Measurements from ENCODE around the gene STPG4. TPM values are rescaled to one million over a fixed set of nuclear protein-coding genes. Genes with fewer than 3 reads are reported as not detected.

Gene STPG4
- total RNA-seq, 1 donor from 2014 or later, result not detected

GRCh38 chr2:47092465-47092864 is 62.6 kb downstream of the STPG4 start:
- TF ChIP-seq CTCF (IDR thresholded peaks at IDR 0.05; ENCODE audit: insufficient read depth, low read length, poor library complexity, severe bottlenecking), result no peak
- DNase-seq (ENCODE audit: low read depth), result no peak

GRCh38 chr2:47091118-47091517 is 64.0 kb downstream of the STPG4 start:
- H3K36me3 ChIP-seq (ENCODE audit: control insufficient read depth, insufficient read depth, low read length), result no peaks in the 10 kb centered on the region
- no peak for TF ChIP-seq CTCF (IDR thresholded peaks at IDR 0.05; ENCODE audit: insufficient read depth, low read length, poor library complexity, severe bottlenecking)
- DNase-seq (ENCODE audit: low read depth), result no peak

More at GRCh38 chr2:47092465-47092864, 62.6 kb downstream of the STPG4 start:
- Histone ChIP-seq H3K36me3 (ENCODE audit: control insufficient read depth, insufficient read depth, low read length) (no peaks in the 10 kb centered on the region), H3K4me3 (ENCODE audit: low read depth, low read length) (no peak overlapping the region), H3K27me3 (ENCODE audit: control insufficient read depth, insufficient read depth, low read length) (no peaks in the 10 kb centered on the region)

GRCh38 chr2:47089083-47089464 is 66.0 kb downstream of the STPG4 start:
- H3K36me3 ChIP-seq (ENCODE audit: control insufficient read depth, insufficient read depth, low read length), result no peaks in the 10 kb centered on the region
- no peak for DNase-seq (ENCODE audit: low read depth)
- no peak for TF ChIP-seq CTCF (IDR thresholded peaks at IDR 0.05; ENCODE audit: insufficient read depth, low read length, poor library complexity, severe bottlenecking)
- no peaks in the 10 kb centered on the region for H3K27me3 ChIP-seq (ENCODE audit: control insufficient read depth, insufficient read depth, low read length)
- H3K4me3 ChIP-seq (ENCODE audit: low read depth, low read length), result no peak overlapping the region

More at GRCh38 chr2:47091118-47091517, 64.0 kb downstream of the STPG4 start:
- no peak overlapping the region for H3K4me3 ChIP-seq (ENCODE audit: low read depth, low read length)
- H3K27me3 ChIP-seq (ENCODE audit: control insufficient read depth, insufficient read depth, low read length), result no peaks in the 10 kb centered on the region

- Histone ChIP-seq H3K4me3 (ENCODE audit: low read depth, low read length) (no peak overlapping the region), H3K36me3 (ENCODE audit: control insufficient read depth, insufficient read depth, low read length) (no peaks in the 10 kb centered on the region), H3K27me3 (ENCODE audit: control insufficient read depth, insufficient read depth, low read length) (no peaks in the 10 kb centered on the region)
- TF ChIP-seq CTCF (IDR thresholded peaks at IDR 0.05; ENCODE audit: insufficient read depth, low read length, poor library complexity, severe bottlenecking), result peak; percentile 16
- DNase-seq (ENCODE audit: low read depth), result no peak
Measured at GRCh38 chr2:47088371-47089082, 66.6 kb downstream of the STPG4 start.

GRCh38 chr2:47087051-47087450 is 68.1 kb downstream of the STPG4 start:
- no peak for DNase-seq (ENCODE audit: low read depth)
- no peaks in the 10 kb centered on the region for H3K36me3 ChIP-seq (ENCODE audit: control insufficient read depth, insufficient read depth, low read length)
- no peak for TF ChIP-seq CTCF (IDR thresholded peaks at IDR 0.05; ENCODE audit: insufficient read depth, low read length, poor library complexity, severe bottlenecking)
- H3K27me3 ChIP-seq (ENCODE audit: control insufficient read depth, insufficient read depth, low read length), result no peaks in the 10 kb centered on the region
- no peak overlapping the region for H3K4me3 ChIP-seq (ENCODE audit: low read depth, low read length)

- TF ChIP-seq CTCF (IDR thresholded peaks at IDR 0.05; ENCODE audit: insufficient read depth, low read length, poor library complexity, severe bottlenecking), result no peak
- DNase-seq (ENCODE audit: low read depth), result no peak
- Histone ChIP-seq H3K27me3 (ENCODE audit: control insufficient read depth, insufficient read depth, low read length) (no peaks in the 10 kb centered on the region), H3K4me3 (ENCODE audit: low read depth, low read length) (no peak overlapping the region), H3K36me3 (ENCODE audit: control insufficient read depth, insufficient read depth, low read length) (no peaks in the 10 kb centered on the region)
Measured at GRCh38 chr2:47086571-47086970, 68.5 kb downstream of the STPG4 start.

Data from kidney epithelial cell (primary cell).